GM12878 (cell line): ENCODE results near the gene CPNE5. TPM values are rescaled to one million over a fixed set of nuclear protein-coding genes. Genes with fewer than 3 reads are reported as not detected.

Experiments used
- BMI1 ChIP-seq: fragments of 450-650 bp; IDR thresholded peaks from 2 replicates; pipeline ENCODE4 v1.6.1; 2016; ENCODE audit warnings: mild to moderate bottlenecking, moderate library complexity, borderline replicate concordance
- ESRRA ChIP-seq: IDR thresholded peaks from 2 replicates; pipeline ENCODE4 v1.6.1; 2012; ENCODE audit warnings: mild to moderate bottlenecking, low read length, improper control_type of control experiment
- ETV6 ChIP-seq, 2 experiments: fragments of 450-650 bp in 1 of 2; IDR thresholded peaks in 1 of 2; conservative IDR thresholded peaks in 1 of 2; 2 replicates each; pipeline ENCODE4 v1.6.1; 2014; ENCODE audit warnings: antibody characterized with exemption in 1 of 2, borderline replicate concordance in 1 of 2, low read depth in 1 of 2, mild to moderate bottlenecking in 1 of 2, moderate library complexity in 1 of 2
- GABPA ChIP-seq: IDR thresholded peaks from 2 replicates; pipeline ENCODE4 v1.6.1; 2014; ENCODE audit warnings: antibody characterized with exemption, low read depth, mild to moderate bottlenecking, inconsistent platforms
- IRF4 ChIP-seq: IDR thresholded peaks from 2 replicates; pipeline ENCODE4 v1.6.1; 2011; ENCODE audit warnings: low read depth, low read length
- NBN ChIP-seq: fragments of 450-650 bp; IDR thresholded peaks from 2 replicates; pipeline ENCODE4 v1.6.1; 2016
- RUNX3 ChIP-seq: IDR thresholded peaks from 2 replicates; pipeline ENCODE4 v1.6.1; 2012; ENCODE audit warnings: low read length, inconsistent platforms
- SMC3 ChIP-seq: IDR thresholded peaks from 2 replicates; pipeline ENCODE4 v1.6.1; 2011; ENCODE audit warnings: low read length, improper control_type of control experiment, borderline replicate concordance
- WRNIP1 ChIP-seq: IDR thresholded peaks from 2 replicates; pipeline ENCODE4 v1.6.1; 2011; ENCODE audit warnings: low read depth, low read length, improper control_type of control experiment, borderline replicate concordance
- ZNF384 ChIP-seq: IDR thresholded peaks from 2 replicates; pipeline ENCODE4 v1.6.1; 2012; ENCODE audit warnings: low read depth, mild to moderate bottlenecking, low read length, improper control_type of control experiment, borderline replicate concordance
- polyA plus RNA-seq, 11 experiments: library from polyadenylated mRNA; depleted of rRNA in 4 of 11; unstranded in 6 of 11; stranded (reverse) in 5 of 11; fragments of >200 nt; fragmentation: Nextera tagmentation in 4 of 11; fragmentation: Illumina TruSeq in 1 of 11; extraction: Ambion mirVana in 4 of 11; extraction: Trizol in 1 of 11; gene quantifications; 1 replicate in 1 of 11; 2 replicates in 10 of 11; pipeline versions ENCODE4 v1.2.1 to v1.2.3, GENCODE V29; 2011 to 2016; ENCODE audit warnings: inconsistent platforms in 2 of 11, missing spikeins in 2 of 11, low read depth in 1 of 11
- total RNA-seq, 4 experiments: library from RNA; depleted of rRNA in 3 of 4; stranded (reverse); fragments of >200 nt in 3 of 4; fragmentation: Illumina TruSeq in 1 of 4; extraction: Trizol in 1 of 4; gene quantifications; 2 replicates each; pipeline versions ENCODE4 v1.2.1 to v1.2.3, GENCODE V29; 2013 to 2021
- TF ChIP-seq, protein P1 (sequence below): fragments of 450-650 bp; IDR thresholded peaks from 2 replicates; pipeline ENCODE4 v1.6.1; 2014; ENCODE audit warnings: mild to moderate bottlenecking
- TF ChIP-seq, protein P2 (sequence below): IDR thresholded peaks from 2 replicates; pipeline ENCODE4 v1.6.1; 2011; ENCODE audit warnings: low read depth, low read length, improper control_type of control experiment, borderline replicate concordance
- TF ChIP-seq, protein P3 (sequence below): IDR thresholded peaks from 2 replicates; pipeline ENCODE4 v1.6.1; 2012; ENCODE audit warnings: improper control_type of control experiment, low read depth, low read length; ENCODE audit not compliant: insufficient replicate concordance
- TF ChIP-seq, protein P4 (sequence below): fragments of 450-650 bp; IDR thresholded peaks from 2 replicates; pipeline ENCODE4 v1.6.1; 2017; ENCODE audit warnings: mild to moderate bottlenecking, low read depth, inconsistent platforms; ENCODE audit not compliant: poor library complexity, severe bottlenecking
- TF ChIP-seq, protein P5 (sequence below): fragments of 450-650 bp; formaldehyde crosslinking; IDR thresholded peaks from 2 replicates; pipeline ENCODE4 v1.5.0; 2022; ENCODE audit warnings: mild to moderate bottlenecking, missing genetic modification characterization

The CPNE5 gene
- total and polyA plus RNA-seq, 10 of the 15 experiments (the other 5 are each of a cell fraction or from before 2014, with no cell fraction given): 2.4 to 39.1 (median 18.2) TPM

DNA sequence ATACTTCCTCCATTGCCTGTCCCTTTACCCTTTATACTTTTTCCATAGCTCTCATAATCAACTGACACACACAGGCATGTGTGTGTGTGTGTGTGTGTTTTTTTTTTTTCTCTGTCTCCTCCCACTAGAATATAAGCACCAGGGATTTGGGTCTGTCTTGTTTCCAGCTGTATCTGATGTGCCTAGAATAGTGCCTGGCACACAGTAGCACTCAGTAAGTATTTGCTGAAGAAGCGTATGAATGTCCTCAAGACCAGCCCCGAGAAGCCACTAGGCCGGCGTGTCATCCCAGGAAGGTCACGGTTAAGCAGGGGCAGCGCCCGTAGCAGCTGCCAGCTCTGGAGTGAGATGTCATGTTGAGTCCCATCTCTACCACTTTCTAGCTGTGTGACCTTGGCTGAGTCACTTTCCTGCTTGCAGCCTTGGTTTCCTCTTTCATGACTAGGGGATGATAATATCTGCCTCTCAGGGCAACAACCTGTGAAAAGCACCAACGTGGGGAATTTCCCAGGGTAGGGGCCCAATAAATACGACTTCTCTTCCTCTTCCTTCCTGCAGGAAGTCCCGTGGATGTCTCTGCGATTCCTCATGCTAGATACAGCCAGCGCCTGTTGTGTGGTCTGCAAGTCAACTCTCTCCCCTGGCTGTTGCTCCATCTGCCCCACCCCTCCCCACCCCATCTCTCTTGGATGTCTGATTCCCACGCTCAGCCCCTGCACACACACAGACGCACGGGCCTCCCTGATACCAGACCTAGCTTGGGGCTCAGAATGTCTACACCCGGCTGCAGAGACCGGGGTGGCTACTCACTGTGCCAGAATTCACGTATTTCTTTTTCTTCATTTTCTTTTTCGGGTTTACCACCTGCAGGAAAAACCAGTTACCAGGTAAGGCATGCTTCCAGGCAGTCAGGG is 83.6 kb downstream of the CPNE5 start (continued):
- TF ChIP-seq, protein P1, sequence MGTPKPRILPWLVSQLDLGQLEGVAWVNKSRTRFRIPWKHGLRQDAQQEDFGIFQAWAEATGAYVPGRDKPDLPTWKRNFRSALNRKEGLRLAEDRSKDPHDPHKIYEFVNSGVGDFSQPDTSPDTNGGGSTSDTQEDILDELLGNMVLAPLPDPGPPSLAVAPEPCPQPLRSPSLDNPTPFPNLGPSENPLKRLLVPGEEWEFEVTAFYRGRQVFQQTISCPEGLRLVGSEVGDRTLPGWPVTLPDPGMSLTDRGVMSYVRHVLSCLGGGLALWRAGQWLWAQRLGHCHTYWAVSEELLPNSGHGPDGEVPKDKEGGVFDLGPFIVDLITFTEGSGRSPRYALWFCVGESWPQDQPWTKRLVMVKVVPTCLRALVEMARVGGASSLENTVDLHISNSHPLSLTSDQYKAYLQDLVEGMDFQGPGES: no peak
- TF ChIP-seq BMI1 (no peak), GABPA (no peak), ZNF384 (no peak), ETV6 (conservative IDR thresholded peaks at IDR 0.05 in 1 of 2, IDR thresholded peaks at IDR 0.05 in 1 of 2; ENCODE audit: borderline replicate concordance in 1 of 2, low read depth in 1 of 2) (peak in 1 of 2 experiments; percentile 95; a peak in 2 of 4 replicates), SMC3 (no peak), RUNX3 (peak; percentile 38), ESRRA (peak; percentile 85), NBN (peak; percentile 71; the same call in 1 of the 2 replicates), WRNIP1 (no peak), IRF4 (peak; percentile 5; the same call in 1 of the 2 replicates)
- TF ChIP-seq, protein P2, sequence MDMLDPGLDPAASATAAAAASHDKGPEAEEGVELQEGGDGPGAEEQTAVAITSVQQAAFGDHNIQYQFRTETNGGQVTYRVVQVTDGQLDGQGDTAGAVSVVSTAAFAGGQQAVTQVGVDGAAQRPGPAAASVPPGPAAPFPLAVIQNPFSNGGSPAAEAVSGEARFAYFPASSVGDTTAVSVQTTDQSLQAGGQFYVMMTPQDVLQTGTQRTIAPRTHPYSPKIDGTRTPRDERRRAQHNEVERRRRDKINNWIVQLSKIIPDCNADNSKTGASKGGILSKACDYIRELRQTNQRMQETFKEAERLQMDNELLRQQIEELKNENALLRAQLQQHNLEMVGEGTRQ: no peak
- TF ChIP-seq, protein P3, sequence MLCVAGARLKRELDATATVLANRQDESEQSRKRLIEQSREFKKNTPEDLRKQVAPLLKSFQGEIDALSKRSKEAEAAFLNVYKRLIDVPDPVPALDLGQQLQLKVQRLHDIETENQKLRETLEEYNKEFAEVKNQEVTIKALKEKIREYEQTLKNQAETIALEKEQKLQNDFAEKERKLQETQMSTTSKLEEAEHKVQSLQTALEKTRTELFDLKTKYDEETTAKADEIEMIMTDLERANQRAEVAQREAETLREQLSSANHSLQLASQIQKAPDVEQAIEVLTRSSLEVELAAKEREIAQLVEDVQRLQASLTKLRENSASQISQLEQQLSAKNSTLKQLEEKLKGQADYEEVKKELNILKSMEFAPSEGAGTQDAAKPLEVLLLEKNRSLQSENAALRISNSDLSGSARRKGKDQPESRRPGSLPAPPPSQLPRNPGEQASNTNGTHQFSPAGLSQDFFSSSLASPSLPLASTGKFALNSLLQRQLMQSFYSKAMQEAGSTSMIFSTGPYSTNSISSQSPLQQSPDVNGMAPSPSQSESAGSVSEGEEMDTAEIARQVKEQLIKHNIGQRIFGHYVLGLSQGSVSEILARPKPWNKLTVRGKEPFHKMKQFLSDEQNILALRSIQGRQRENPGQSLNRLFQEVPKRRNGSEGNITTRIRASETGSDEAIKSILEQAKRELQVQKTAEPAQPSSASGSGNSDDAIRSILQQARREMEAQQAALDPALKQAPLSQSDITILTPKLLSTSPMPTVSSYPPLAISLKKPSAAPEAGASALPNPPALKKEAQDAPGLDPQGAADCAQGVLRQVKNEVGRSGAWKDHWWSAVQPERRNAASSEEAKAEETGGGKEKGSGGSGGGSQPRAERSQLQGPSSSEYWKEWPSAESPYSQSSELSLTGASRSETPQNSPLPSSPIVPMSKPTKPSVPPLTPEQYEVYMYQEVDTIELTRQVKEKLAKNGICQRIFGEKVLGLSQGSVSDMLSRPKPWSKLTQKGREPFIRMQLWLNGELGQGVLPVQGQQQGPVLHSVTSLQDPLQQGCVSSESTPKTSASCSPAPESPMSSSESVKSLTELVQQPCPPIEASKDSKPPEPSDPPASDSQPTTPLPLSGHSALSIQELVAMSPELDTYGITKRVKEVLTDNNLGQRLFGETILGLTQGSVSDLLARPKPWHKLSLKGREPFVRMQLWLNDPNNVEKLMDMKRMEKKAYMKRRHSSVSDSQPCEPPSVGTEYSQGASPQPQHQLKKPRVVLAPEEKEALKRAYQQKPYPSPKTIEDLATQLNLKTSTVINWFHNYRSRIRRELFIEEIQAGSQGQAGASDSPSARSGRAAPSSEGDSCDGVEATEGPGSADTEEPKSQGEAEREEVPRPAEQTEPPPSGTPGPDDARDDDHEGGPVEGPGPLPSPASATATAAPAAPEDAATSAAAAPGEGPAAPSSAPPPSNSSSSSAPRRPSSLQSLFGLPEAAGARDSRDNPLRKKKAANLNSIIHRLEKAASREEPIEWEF: no peak
- TF ChIP-seq, protein P4, sequence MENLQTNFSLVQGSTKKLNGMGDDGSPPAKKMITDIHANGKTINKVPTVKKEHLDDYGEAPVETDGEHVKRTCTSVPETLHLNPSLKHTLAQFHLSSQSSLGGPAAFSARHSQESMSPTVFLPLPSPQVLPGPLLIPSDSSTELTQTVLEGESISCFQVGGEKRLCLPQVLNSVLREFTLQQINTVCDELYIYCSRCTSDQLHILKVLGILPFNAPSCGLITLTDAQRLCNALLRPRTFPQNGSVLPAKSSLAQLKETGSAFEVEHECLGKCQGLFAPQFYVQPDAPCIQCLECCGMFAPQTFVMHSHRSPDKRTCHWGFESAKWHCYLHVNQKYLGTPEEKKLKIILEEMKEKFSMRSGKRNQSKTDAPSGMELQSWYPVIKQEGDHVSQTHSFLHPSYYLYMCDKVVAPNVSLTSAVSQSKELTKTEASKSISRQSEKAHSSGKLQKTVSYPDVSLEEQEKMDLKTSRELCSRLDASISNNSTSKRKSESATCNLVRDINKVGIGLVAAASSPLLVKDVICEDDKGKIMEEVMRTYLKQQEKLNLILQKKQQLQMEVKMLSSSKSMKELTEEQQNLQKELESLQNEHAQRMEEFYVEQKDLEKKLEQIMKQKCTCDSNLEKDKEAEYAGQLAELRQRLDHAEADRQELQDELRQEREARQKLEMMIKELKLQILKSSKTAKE: no peak
- TF ChIP-seq, protein P5, sequence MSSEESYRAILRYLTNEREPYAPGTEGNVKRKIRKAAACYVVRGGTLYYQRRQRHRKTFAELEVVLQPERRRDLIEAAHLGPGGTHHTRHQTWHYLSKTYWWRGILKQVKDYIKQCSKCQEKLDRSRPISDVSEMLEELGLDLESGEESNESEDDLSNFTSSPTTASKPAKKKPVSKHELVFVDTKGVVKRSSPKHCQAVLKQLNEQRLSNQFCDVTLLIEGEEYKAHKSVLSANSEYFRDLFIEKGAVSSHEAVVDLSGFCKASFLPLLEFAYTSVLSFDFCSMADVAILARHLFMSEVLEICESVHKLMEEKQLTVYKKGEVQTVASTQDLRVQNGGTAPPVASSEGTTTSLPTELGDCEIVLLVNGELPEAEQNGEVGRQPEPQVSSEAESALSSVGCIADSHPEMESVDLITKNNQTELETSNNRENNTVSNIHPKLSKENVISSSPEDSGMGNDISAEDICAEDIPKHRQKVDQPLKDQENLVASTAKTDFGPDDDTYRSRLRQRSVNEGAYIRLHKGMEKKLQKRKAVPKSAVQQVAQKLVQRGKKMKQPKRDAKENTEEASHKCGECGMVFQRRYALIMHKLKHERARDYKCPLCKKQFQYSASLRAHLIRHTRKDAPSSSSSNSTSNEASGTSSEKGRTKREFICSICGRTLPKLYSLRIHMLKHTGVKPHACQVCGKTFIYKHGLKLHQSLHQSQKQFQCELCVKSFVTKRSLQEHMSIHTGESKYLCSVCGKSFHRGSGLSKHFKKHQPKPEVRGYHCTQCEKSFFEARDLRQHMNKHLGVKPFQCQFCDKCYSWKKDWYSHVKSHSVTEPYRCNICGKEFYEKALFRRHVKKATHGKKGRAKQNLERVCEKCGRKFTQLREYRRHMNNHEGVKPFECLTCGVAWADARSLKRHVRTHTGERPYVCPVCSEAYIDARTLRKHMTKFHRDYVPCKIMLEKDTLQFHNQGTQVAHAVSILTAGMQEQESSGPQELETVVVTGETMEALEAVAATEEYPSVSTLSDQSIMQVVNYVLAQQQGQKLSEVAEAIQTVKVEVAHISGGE (CRISPR knock-in tag): no peak
